A549 (cell line): ENCODE results near the gene DUS3L. TPM values are rescaled to one million over a fixed set of nuclear protein-coding genes. Genes with fewer than 3 reads are reported as not detected.

Experiments
- ATAC-seq, 2 experiments: fragments of 200-7000 bp in 1 of 2; fragments of >200 bp in 1 of 2; cut with Nextera tagmentation in 1 of 2; cut with Tn5 transposase in 1 of 2; 3 replicates each; pipeline versions ENCODE4 v1.8.0 to v1.9.1; 2018 to 2020; ENCODE audit warnings: mild to moderate bottlenecking in 1 of 2, moderate library complexity in 1 of 2
- CTCF ChIA-PET: fragments of 300-600 bp; sonication (Branson Sonifier 250); formaldehyde crosslinking; extraction: SDS; loops from one replicate; lab custom pipeline; 2021; ENCODE audit warnings: antibody characterized with exemption, inconsistent platforms; lab: Yijun Ruan, JAX
- POLR2A ChIA-PET: fragments of 350-600 bp; formaldehyde crosslinking; extraction: SDS; loops from one replicate; lab custom pipeline; 2021; ENCODE audit warnings: antibody characterized with exemption, inconsistent platforms; lab: Yijun Ruan, JAX
- DNase-seq, 2 experiments: peaks; one replicate each; pipeline versions ENCODE4 v3.0.0 to v3.0.0-alpha.2; 2011 to 2016; ENCODE audit warnings: low read depth in 1 of 2, low spot score in 1 of 2
- FAIRE-seq: peaks from 2 replicates; lab custom pipeline; 2011; peaks lifted over from hg19 to GRCh38; lab: Jason Lieb, UNC
- H3K27ac ChIP-seq, 2 experiments: fragments of >200 bp; sonication (Bioruptor Twin); formaldehyde crosslinking; 3 replicates each; pipeline ENCODE4 v1.5.1; 2016 to 2017
- H3K4me1 ChIP-seq: fragments of >200 bp; sonication (Bioruptor Twin); formaldehyde crosslinking; 3 replicates; pipeline ENCODE4 v1.6.1; 2016
- H3K4me2 ChIP-seq: fragments of >200 bp; sonication (Bioruptor Twin); formaldehyde crosslinking; 3 replicates; pipeline ENCODE4 v1.6.1; 2016
- H3K4me3 ChIP-seq: fragments of >200 bp; sonication (Bioruptor Twin); formaldehyde crosslinking; 3 replicates; pipeline ENCODE4 v1.5.1; 2016
- H3K9me3 ChIP-seq: fragments of >200 bp; sonication (Bioruptor Twin); formaldehyde crosslinking; 3 replicates; pipeline ENCODE4 v1.6.1; 2016
- ATOH8 ChIP-seq: fragments of 250-450 bp; sonication (Bioruptor Pico); IDR thresholded peaks from 2 replicates; pipeline ENCODE4 v1.5.0; 2020; ENCODE audit warnings: low read depth, mild to moderate bottlenecking, moderate library complexity
- CBX2 ChIP-seq: fragments of 200-600 bp; sonication (generic); IDR thresholded peaks from 2 replicates; pipeline ENCODE4 v1.6.1; 2016; ENCODE audit warnings: low read depth, mild to moderate bottlenecking, borderline replicate concordance
- CEBPB ChIP-seq, 2 experiments: fragments of >200 bp in 1 of 2; sonication (Bioruptor Twin) in 1 of 2; formaldehyde crosslinking in 1 of 2; IDR thresholded peaks; 2 replicates each; pipeline ENCODE4 v1.6.1; 2012 to 2016
- CHD4 ChIP-seq: fragments of 200-600 bp; sonication (generic); IDR thresholded peaks from 2 replicates; pipeline ENCODE4 v1.6.1; 2016; ENCODE audit warnings: antibody characterized with exemption, mild to moderate bottlenecking, borderline replicate concordance
- E2F6 ChIP-seq: IDR thresholded peaks from 2 replicates; pipeline ENCODE4 v1.6.1; 2012; ENCODE audit warnings: low read depth, borderline replicate concordance
- EHMT2 ChIP-seq: fragments of 200-600 bp; sonication (generic); IDR thresholded peaks from 2 replicates; pipeline ENCODE4 v1.6.1; 2016; ENCODE audit warnings: antibody characterized with exemption, low read depth, mild to moderate bottlenecking, moderate library complexity
- FOSB ChIP-seq: fragments of 250-450 bp; sonication (Bioruptor Pico); IDR thresholded peaks from 2 replicates; pipeline ENCODE4 v1.5.0; 2020; ENCODE audit warnings: mild to moderate bottlenecking, moderate library complexity
- FOSL2 ChIP-seq, 2 experiments: fragments of 450-650 bp in 1 of 2; fragments of >200 bp in 1 of 2; sonication (Bioruptor Twin) in 1 of 2; formaldehyde crosslinking; IDR thresholded peaks; 2 replicates each; pipeline versions ENCODE4 v1.5.0 to v1.6.1; 2016 to 2020; ENCODE audit warnings: mild to moderate bottlenecking in 1 of 2, moderate library complexity in 1 of 2
- HEYL ChIP-seq: fragments of 250-450 bp; sonication (Bioruptor Pico); IDR thresholded peaks from 2 replicates; pipeline ENCODE4 v1.8.0; 2021; ENCODE audit warnings: mild to moderate bottlenecking, moderate library complexity
- HOXB13 ChIP-seq: fragments of 250-450 bp; sonication (Bioruptor Pico); IDR thresholded peaks from 2 replicates; pipeline ENCODE4 v1.5.0; 2020; ENCODE audit warnings: low read depth, mild to moderate bottlenecking, moderate library complexity
- JUN ChIP-seq, 2 experiments: fragments of >200 bp; sonication (Bioruptor Twin); formaldehyde crosslinking; IDR thresholded peaks; 2 replicates in 1 of 2; 3 replicates in 1 of 2; pipeline ENCODE4 v1.6.1; 2016 to 2017
- KDM1A ChIP-seq: fragments of 200-600 bp; sonication (generic); IDR thresholded peaks from 2 replicates; pipeline ENCODE4 v1.6.1; 2016; ENCODE audit warnings: low read depth, mild to moderate bottlenecking
- MAFK ChIP-seq: fragments of 450-650 bp; IDR thresholded peaks from 2 replicates; pipeline ENCODE4 v1.6.1; 2014; ENCODE audit not compliant: partially characterized antibody
- NR3C1 ChIP-seq: fragments of >200 bp; sonication (Bioruptor Twin); formaldehyde crosslinking; IDR thresholded peaks from 3 replicates; pipeline ENCODE4 v1.6.1; 2017
- PBX3 ChIP-seq: IDR thresholded peaks from 2 replicates; pipeline ENCODE4 v1.6.1; 2012
- PHF8 ChIP-seq: fragments of 200-600 bp; sonication (generic); IDR thresholded peaks from 2 replicates; pipeline ENCODE4 v1.6.1; 2016; ENCODE audit warnings: low read depth, mild to moderate bottlenecking, antibody characterized with exemption, moderate library complexity, borderline replicate concordance
- RCOR1 ChIP-seq: fragments of 150-350 bp; IDR thresholded peaks from 2 replicates; pipeline ENCODE4 v1.6.1; 2014; ENCODE audit warnings: antibody characterized with exemption, low read length, low read depth
- RNF2 ChIP-seq: fragments of 200-600 bp; sonication (generic); IDR thresholded peaks from 2 replicates; pipeline ENCODE4 v1.6.1; 2016; ENCODE audit warnings: low read depth, mild to moderate bottlenecking, antibody characterized with exemption, moderate library complexity, borderline replicate concordance
- SREBF2 ChIP-seq: fragments of 450-650 bp; IDR thresholded peaks from 2 replicates; pipeline ENCODE4 v1.6.1; 2014; ENCODE audit warnings: mild to moderate bottlenecking, moderate library complexity
- ZFP36 ChIP-seq: fragments of 450-650 bp; IDR thresholded peaks from 2 replicates; pipeline ENCODE4 v1.6.1; 2014; ENCODE audit warnings: borderline replicate concordance; ENCODE audit not compliant: partially characterized antibody
- WGBS: methylation state at CpG from one replicate; pipeline ENCODE4 v1.1.6; 2017; ENCODE audit errors: missing lambda C conversion rate; 5-methylcytosine and 5-hydroxymethylcytosine counted together
- polyA plus RNA-seq, 4 experiments: library from polyadenylated mRNA; depleted of rRNA in 3 of 4; stranded (reverse); fragments of >200 nt; fragmentation: RNase III in 1 of 4; extraction: RNeasy Plus Mini Kit Qiagen cat#74134 plus additional on column Dnase treatment in 1 of 4; gene quantifications; 2 replicates in 3 of 4; 3 replicates in 1 of 4; pipeline ENCODE4 v1.2.3, GENCODE V29; 2011 to 2017
- TF ChIP-seq, protein P1 (sequence below): fragments of 450-650 bp; IDR thresholded peaks from 2 replicates; pipeline ENCODE4 v1.6.1; 2014; ENCODE audit warnings: antibody characterized with exemption
- TF ChIP-seq, protein P2 (sequence below): fragments of >200 bp; sonication (Bioruptor Twin); formaldehyde crosslinking; IDR thresholded peaks from 3 replicates; pipeline ENCODE4 v1.5.1; 2016

The DUS3L gene
- polyA plus RNA-seq, 2 of the 4 experiments (the other 2 are of a cell fraction), result 16.3 to 26.9 TPM

DNA sequence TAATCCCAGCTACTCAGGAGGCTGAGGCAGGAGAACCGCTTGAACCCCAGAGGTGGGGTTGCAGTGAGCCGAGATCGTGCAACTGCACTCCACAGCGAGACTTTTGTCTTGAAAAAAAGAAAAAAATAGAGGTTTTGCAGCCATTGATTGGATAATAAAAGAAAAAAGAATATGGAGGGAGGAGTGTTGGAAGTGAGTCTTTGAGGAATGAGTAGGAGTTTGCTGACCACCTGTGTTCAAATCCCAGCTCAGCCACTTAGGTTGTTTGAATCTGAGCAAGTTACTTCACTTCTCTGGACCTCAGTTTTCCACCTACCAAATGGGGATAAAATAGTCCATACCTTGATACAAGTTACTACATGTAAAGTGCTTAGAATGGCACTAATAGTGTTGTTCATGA, 20.2 kb upstream of the DUS3L start:
- no peak for ATAC-seq
- no peak for DNase-seq
- FAIRE-seq, result no peak
- POLR2A ChIA-PET, result no interaction called here
- CTCF ChIA-PET, result interaction anchor here (1.8 to 3.2 kb wide), 4 partner anchors 10 to 81 kb away, joined by 4 to 15 read pairs (median 8); no protein-coding TSS in a partner anchor
- H3K4me3 ChIP-seq, result no peak overlapping the region
- no peaks in the 10 kb centered on the region for H3K4me1 ChIP-seq
- no peaks in the 10 kb centered on the region for H3K9me3 ChIP-seq
- H3K27ac ChIP-seq, result no peak overlapping the region
- 85% methylated on average over 4 of the region's 4 CpGs for WGBS
- TF ChIP-seq PHF8, result no peak
- no peak for TF ChIP-seq JUN (IDR thresholded peaks at IDR 0.05)
- H3K4me2 ChIP-seq, result no peak overlapping the region

DNA sequence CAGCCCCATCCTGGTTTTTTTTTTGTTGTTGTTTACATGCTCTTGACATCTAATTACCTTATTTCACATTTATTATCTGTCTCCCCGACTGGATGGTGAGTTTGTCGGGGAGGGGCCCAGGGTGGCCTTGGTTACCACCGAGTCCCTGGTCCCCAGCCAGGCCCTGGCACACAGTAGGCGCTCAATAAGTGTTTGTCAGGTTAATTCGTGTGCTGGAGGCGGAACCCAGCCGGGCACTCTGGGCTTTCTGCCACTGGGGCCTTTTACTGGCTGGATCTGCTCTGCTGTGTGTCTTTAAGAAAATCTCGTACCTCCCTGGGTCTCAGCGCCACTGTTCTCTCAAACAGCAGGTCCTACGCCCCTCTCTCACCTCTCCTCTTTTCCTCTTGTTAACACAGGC, 18.5 kb upstream of the DUS3L start:
- Histone ChIP-seq H3K4me2 (no peak overlapping the region), H3K27ac (peak overlapping the region; percentile 5 to 39; a peak in 1 of 6 replicates), H3K4me1 (peaks cover 6% of the 10 kb centered on the region; the same call in 2 of the 3 replicates), H3K4me3 (no peak overlapping the region), H3K9me3 (no peaks in the 10 kb centered on the region)
- 63% methylated on average over 10 of the region's 10 CpGs for WGBS
- FAIRE-seq (no peak), ATAC-seq (no peak), DNase-seq (no peak)
- ChIA-PET CTCF (interaction anchor here (0.7 to 3.5 kb wide), 3 partner anchors 14 to 82 kb away, joined by 3 to 25 read pairs (median 16); no protein-coding TSS in a partner anchor), POLR2A (interaction anchor here (0.7 to 0.9 kb wide), 2 partner anchors 18 to 214 kb away, joined by 4 to 6 read pairs; no protein-coding TSS in a partner anchor)
- TF ChIP-seq EHMT2, result no peak
- TF ChIP-seq E2F6, result no peak
- TF ChIP-seq, protein P1, sequence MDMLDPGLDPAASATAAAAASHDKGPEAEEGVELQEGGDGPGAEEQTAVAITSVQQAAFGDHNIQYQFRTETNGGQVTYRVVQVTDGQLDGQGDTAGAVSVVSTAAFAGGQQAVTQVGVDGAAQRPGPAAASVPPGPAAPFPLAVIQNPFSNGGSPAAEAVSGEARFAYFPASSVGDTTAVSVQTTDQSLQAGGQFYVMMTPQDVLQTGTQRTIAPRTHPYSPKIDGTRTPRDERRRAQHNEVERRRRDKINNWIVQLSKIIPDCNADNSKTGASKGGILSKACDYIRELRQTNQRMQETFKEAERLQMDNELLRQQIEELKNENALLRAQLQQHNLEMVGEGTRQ, result no peak
- no peak for TF ChIP-seq FOSL2 (IDR thresholded peaks at IDR 0.05)
- no peak for TF ChIP-seq FOSL2 (CRISPR knock-in tag; IDR thresholded peaks at IDR 0.05)
- TF ChIP-seq ZFP36, result no peak
- no peak for TF ChIP-seq FOSB (CRISPR knock-in tag)
- TF ChIP-seq PBX3, result no peak
- no peak for TF ChIP-seq KDM1A
- TF ChIP-seq CHD4, result no peak
- TF ChIP-seq RCOR1, result no peak
- no peak for TF ChIP-seq MAFK
- no peak for TF ChIP-seq CBX2
- TF ChIP-seq ATOH8 (CRISPR knock-in tag), result no peak
- no peak for TF ChIP-seq CEBPB (IDR thresholded peaks at IDR 0.05)
- no peak for TF ChIP-seq HEYL (CRISPR knock-in tag)

- ChIA-PET CTCF (interaction anchor here (0.6 to 3.5 kb wide), 5 partner anchors 11 to 82 kb away, joined by 3 to 25 read pairs (median 5); no protein-coding TSS in a partner anchor), POLR2A (interaction anchor here (0.9 to 1.7 kb wide), 2 partner anchors 19 kb away, joined by 4 to 7 read pairs; no protein-coding TSS in a partner anchor)
- ATAC-seq, result no peak
- Histone ChIP-seq H3K9me3 (no peaks in the 10 kb centered on the region), H3K4me2 (no peak overlapping the region), H3K4me3 (no peak overlapping the region), H3K27ac (peak overlapping the region; percentile 5 to 39; a peak in 1 of 6 replicates), H3K4me1 (peaks cover 9% of the 10 kb centered on the region; the same call in 2 of the 3 replicates)
- 76% methylated on average over 9 of the region's 9 CpGs for WGBS
- no peak for FAIRE-seq
- TF ChIP-seq ZFP36 (no peak), RCOR1 (no peak), HEYL (CRISPR knock-in tag) (no peak), SREBF2 (no peak), RNF2 (no peak), NR3C1 (no peak), HOXB13 (no peak)
- TF ChIP-seq, protein P2, sequence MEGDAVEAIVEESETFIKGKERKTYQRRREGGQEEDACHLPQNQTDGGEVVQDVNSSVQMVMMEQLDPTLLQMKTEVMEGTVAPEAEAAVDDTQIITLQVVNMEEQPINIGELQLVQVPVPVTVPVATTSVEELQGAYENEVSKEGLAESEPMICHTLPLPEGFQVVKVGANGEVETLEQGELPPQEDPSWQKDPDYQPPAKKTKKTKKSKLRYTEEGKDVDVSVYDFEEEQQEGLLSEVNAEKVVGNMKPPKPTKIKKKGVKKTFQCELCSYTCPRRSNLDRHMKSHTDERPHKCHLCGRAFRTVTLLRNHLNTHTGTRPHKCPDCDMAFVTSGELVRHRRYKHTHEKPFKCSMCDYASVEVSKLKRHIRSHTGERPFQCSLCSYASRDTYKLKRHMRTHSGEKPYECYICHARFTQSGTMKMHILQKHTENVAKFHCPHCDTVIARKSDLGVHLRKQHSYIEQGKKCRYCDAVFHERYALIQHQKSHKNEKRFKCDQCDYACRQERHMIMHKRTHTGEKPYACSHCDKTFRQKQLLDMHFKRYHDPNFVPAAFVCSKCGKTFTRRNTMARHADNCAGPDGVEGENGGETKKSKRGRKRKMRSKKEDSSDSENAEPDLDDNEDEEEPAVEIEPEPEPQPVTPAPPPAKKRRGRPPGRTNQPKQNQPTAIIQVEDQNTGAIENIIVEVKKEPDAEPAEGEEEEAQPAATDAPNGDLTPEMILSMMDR, result no peak
- no peak for DNase-seq
Observed at GRCh38 chr19:5809053-5809452, 18.1 kb upstream of the DUS3L start.
